Neural cell (in vitro differentiated cells): ENCODE results near the gene TRAPPC6A. TPM values are rescaled to one million over a fixed set of nuclear protein-coding genes. Genes with fewer than 3 reads are reported as not detected.

Source experiments
- H2AFZ ChIP-seq: fragments of 200-600, 300-800 bp; sonication (generic), shearing (Covaris generic); 2 replicates; pipeline ENCODE4 v1.6.0; 2014; ENCODE audit warnings: low read depth, mild to moderate bottlenecking, antibody characterized with exemption, low read length, moderate library complexity
- H3F3A ChIP-seq: fragments of 200-600 bp; shearing (Covaris generic); 2 replicates; pipeline ENCODE4 v1.6.1; 2016; ENCODE audit warnings: mild to moderate bottlenecking, moderate library complexity, mixed read lengths, antibody characterized with exemption, low read length; ENCODE audit not compliant: insufficient read depth, poor library complexity, severe bottlenecking
- H3K27ac ChIP-seq: fragments of 200-600, 300-800 bp; sonication (generic), shearing (Covaris generic); 2 replicates; pipeline ENCODE4 v1.5.1; 2014; ENCODE audit warnings: mild to moderate bottlenecking, low read length, moderate library complexity
- H3K27me3 ChIP-seq: fragments of 300-800, 200-600 bp; sonication (generic), shearing (Covaris generic); 2 replicates; pipeline ENCODE4 v1.6.0; 2014; ENCODE audit warnings: mild to moderate bottlenecking, low read depth, low read length, moderate library complexity; ENCODE audit not compliant: insufficient read depth
- H3K36me3 ChIP-seq: fragments of 300-800, 200-600 bp; sonication (generic), shearing (Covaris generic); 2 replicates; pipeline ENCODE4 v1.5.1; 2014; ENCODE audit warnings: mild to moderate bottlenecking, antibody characterized with exemption, low read length, moderate library complexity; ENCODE audit not compliant: insufficient read depth
- H3K4me2 ChIP-seq: fragments of 300-800, 200-600 bp; sonication (generic), shearing (Covaris generic); 2 replicates; pipeline ENCODE4 v1.6.0; 2014; ENCODE audit warnings: mild to moderate bottlenecking, low read length
- H3K4me3 ChIP-seq: fragments of 300-800, 200-600 bp; sonication (generic), shearing (Covaris generic); 2 replicates; pipeline ENCODE4 v1.5.1; 2014; ENCODE audit warnings: mild to moderate bottlenecking, low read length, moderate library complexity
- H3K79me2 ChIP-seq: fragments of 200-600 bp; shearing (Covaris generic); replicated peaks from 2 replicates; pipeline ENCODE4 v1.6.0; 2014; ENCODE audit warnings: mild to moderate bottlenecking, low read length, moderate library complexity; ENCODE audit not compliant: insufficient read depth
- H3K9ac ChIP-seq: fragments of 300-800, 200-600 bp; sonication (generic), shearing (Covaris generic); 2 replicates; pipeline ENCODE4 v1.6.1; 2016; ENCODE audit warnings: mild to moderate bottlenecking, low read length, mixed read lengths
- H3K9me2 ChIP-seq: fragments of 200-600 bp; shearing (Covaris generic); 2 replicates; pipeline ENCODE4 v1.6.1; 2016; ENCODE audit warnings: mild to moderate bottlenecking, low read length, mixed read lengths; ENCODE audit not compliant: insufficient read depth
- H3K9me3 ChIP-seq: fragments of 200-600, 300-800 bp; sonication (generic), shearing (Covaris generic); 2 replicates; pipeline ENCODE4 v1.6.1; 2016; ENCODE audit warnings: mild to moderate bottlenecking, mixed run types, low read length, moderate library complexity, mixed read lengths
- H4K20me1 ChIP-seq: fragments of 200-600 bp; shearing (Covaris generic); 2 replicates; pipeline ENCODE4 v1.6.1; 2016; ENCODE audit warnings: mild to moderate bottlenecking, mixed run types; ENCODE audit not compliant: insufficient read depth
- CTCF ChIP-seq: fragments of 450-650 bp; IDR thresholded peaks from 2 replicates; pipeline ENCODE4 v1.5.1; 2014; ENCODE audit warnings: antibody characterized with exemption, mild to moderate bottlenecking, moderate library complexity; ENCODE audit not compliant: poor library complexity, severe bottlenecking
- EP300 ChIP-seq: fragments of 450-650 bp; conservative IDR thresholded peaks from 2 replicates; pipeline ENCODE4 v1.6.1; 2014; ENCODE audit warnings: antibody characterized with exemption, mild to moderate bottlenecking, moderate library complexity; ENCODE audit not compliant: poor library complexity, severe bottlenecking
- EZH2 ChIP-seq: fragments of 200-600, 300-800 bp; shearing (Covaris generic), sonication (generic); IDR thresholded peaks from 2 replicates; pipeline ENCODE4 v1.6.1; 2014; ENCODE audit warnings: antibody characterized with exemption, low read length, borderline replicate concordance, mild to moderate bottlenecking; ENCODE audit not compliant: insufficient read depth, poor library complexity, severe bottlenecking
- MXI1 ChIP-seq: fragments of 450-650 bp; conservative IDR thresholded peaks from 2 replicates; pipeline ENCODE4 v1.6.1; 2014; ENCODE audit warnings: antibody characterized with exemption, mild to moderate bottlenecking; ENCODE audit not compliant: poor library complexity, severe bottlenecking
- POLR2AphosphoS5 ChIP-seq: IDR thresholded peaks from 2 replicates; pipeline ENCODE4 v1.6.1; 2012
- RAD21 ChIP-seq: fragments of 450-650 bp; conservative IDR thresholded peaks from 2 replicates; pipeline ENCODE4 v1.6.1; 2014; ENCODE audit warnings: antibody characterized with exemption, mild to moderate bottlenecking, moderate library complexity
- REST ChIP-seq: IDR thresholded peaks from 2 replicates; pipeline ENCODE4 v1.6.1; 2012; ENCODE audit warnings: borderline replicate concordance
- SMC3 ChIP-seq: fragments of 450-650 bp; conservative IDR thresholded peaks from 2 replicates; pipeline ENCODE4 v1.6.1; 2014; ENCODE audit warnings: antibody characterized with exemption, mild to moderate bottlenecking, moderate library complexity; ENCODE audit not compliant: poor library complexity
- TAF1 ChIP-seq: IDR thresholded peaks from 2 replicates; pipeline ENCODE4 v1.6.1; 2012; ENCODE audit warnings: low read depth
- polyA plus RNA-seq: library from polyadenylated mRNA; depleted of rRNA; stranded (reverse); fragments of >200 nt; gene quantifications from 2 replicates; pipeline ENCODE4 v1.2.3, GENCODE V29; 2014

The TRAPPC6A gene
- polyA plus RNA-seq, 1 donor from 2014 or later = 48.5 TPM

- H3K4me2 ChIP-seq = no peak overlapping the region
- no peaks in the 10 kb centered on the region for H3K9me2 ChIP-seq
- TF ChIP-seq MXI1 = no peak
- TF ChIP-seq CTCF = no peak
- TF ChIP-seq EP300 = no peak
- TF ChIP-seq SMC3 = no peak
- no peak for TF ChIP-seq RAD21
- no peak for TF ChIP-seq EZH2
- no peak for TF ChIP-seq REST
- TF ChIP-seq POLR2AphosphoS5 = no peak
- no peak for TF ChIP-seq TAF1
- no peak overlapping the region for H3K4me3 ChIP-seq
- H2AFZ ChIP-seq = no peak overlapping the region
- no peaks in the 10 kb centered on the region for H3K9me3 ChIP-seq
- H3K36me3 ChIP-seq = no peaks in the 10 kb centered on the region
- H3F3A ChIP-seq = no peaks in the 10 kb centered on the region
- H3K27ac ChIP-seq = no peak overlapping the region
- H3K79me2 ChIP-seq = no peaks in the 10 kb centered on the region
- no peak overlapping the region for H3K9ac ChIP-seq
- no peaks in the 10 kb centered on the region for H4K20me1 ChIP-seq
- no peaks in the 10 kb centered on the region for H3K27me3 ChIP-seq
Measured at GRCh38 chr19:45205810-45206209, 27.8 kb upstream of the TRAPPC6A start.

- Histone ChIP-seq H3K9ac (no peak overlapping the region), H3F3A (no peaks in the 10 kb centered on the region), H3K36me3 (no peaks in the 10 kb centered on the region), H3K4me2 (no peak overlapping the region), H2AFZ (no peak overlapping the region), H4K20me1 (no peaks in the 10 kb centered on the region), H3K27me3 (no peaks in the 10 kb centered on the region), H3K9me3 (no peaks in the 10 kb centered on the region), H3K79me2 (no peaks in the 10 kb centered on the region), H3K27ac (no peak overlapping the region), H3K4me3 (no peak overlapping the region), H3K9me2 (no peaks in the 10 kb centered on the region)
- TF ChIP-seq EP300 = no peak
- no peak for TF ChIP-seq MXI1
- TF ChIP-seq CTCF = no peak
- no peak for TF ChIP-seq TAF1
- TF ChIP-seq REST = no peak
Measured at GRCh38 chr19:45202637-45203036, 24.6 kb upstream of the TRAPPC6A start.
